ENCODE data around the gene DNAH14.

GRCh38 chr1:225447650-225448089, 518.2 kb downstream of the DNAH14 start:
- TF ChIP-seq ZNF169 (tag by site-specific recombination; IDR thresholded peaks at IDR 0.05), result no peak
- no peak for TF ChIP-seq ZNF132 (tag by site-specific recombination; IDR thresholded peaks at IDR 0.05; ENCODE audit: borderline replicate concordance)
- TF ChIP-seq CTCF (tag by site-specific recombination; IDR thresholded peaks at IDR 0.05), result no peak
- no peak for TF ChIP-seq ZNF311 (tag by site-specific recombination; IDR thresholded peaks at IDR 0.05; ENCODE audit: borderline replicate concordance)
